Measurements from ENCODE around the gene KDM4E. TPM values are rescaled to one million over a fixed set of nuclear protein-coding genes. Genes with fewer than 3 reads are reported as not detected.
"Not testable (repeated sequence)": the region's sequence is repeated elsewhere in the genome, so short reads cannot be mapped to it uniquely, and the experiment has no call there.

Gene KDM4E
- total RNA-seq, 1 donor from 2014 or later: not detected

DNA sequence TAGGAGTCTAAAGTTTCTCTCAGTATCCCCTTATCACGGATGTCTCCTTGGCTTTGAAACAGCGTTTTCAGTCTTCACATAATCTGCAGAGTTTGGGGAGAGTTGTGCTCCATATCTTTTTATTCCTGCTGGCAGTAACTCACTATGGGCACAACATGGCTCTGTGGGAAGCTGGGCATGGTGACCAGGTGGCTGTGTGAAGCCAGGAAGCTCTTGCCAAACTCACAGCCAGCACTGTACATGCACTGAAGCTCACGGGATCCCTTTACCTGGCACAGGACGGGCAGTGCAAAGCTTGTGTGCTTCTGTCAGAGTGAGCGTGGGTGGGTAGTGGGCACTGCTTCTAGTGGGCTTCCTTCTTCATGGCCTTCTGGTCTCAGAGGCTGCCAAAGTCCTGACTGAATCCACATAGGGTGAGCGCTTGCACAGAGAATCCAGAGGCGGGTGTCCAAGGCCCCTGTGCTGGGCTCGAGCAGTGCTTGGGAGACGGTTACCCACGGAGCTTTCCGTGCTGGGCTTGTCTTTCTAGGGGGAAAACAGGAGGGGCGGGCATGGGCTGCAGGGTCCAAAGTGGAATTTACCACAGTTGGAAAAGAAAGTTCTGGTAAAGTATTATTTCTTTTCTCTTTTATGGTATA, 10.8 kb upstream of the KDM4E start:
- Mint-ChIP-seq H3K36me3 (ENCODE audit: insufficient read depth) (no peaks in the 10 kb centered on the region), H3K27ac (no peak overlapping the region), H3K4me1 (ENCODE audit: low read depth) (no peaks in the 10 kb centered on the region), H3K27me3 (peaks cover 3% of the 10 kb centered on the region), H3K9me3 (ENCODE audit: low read depth) (no peaks in the 10 kb centered on the region), H3K4me3 (ENCODE audit: low read depth) (no peak overlapping the region)
- DNase-seq (ENCODE audit: low spot score, unreplicated experiment): no peak
- TF ChIP-seq, protein P1, sequence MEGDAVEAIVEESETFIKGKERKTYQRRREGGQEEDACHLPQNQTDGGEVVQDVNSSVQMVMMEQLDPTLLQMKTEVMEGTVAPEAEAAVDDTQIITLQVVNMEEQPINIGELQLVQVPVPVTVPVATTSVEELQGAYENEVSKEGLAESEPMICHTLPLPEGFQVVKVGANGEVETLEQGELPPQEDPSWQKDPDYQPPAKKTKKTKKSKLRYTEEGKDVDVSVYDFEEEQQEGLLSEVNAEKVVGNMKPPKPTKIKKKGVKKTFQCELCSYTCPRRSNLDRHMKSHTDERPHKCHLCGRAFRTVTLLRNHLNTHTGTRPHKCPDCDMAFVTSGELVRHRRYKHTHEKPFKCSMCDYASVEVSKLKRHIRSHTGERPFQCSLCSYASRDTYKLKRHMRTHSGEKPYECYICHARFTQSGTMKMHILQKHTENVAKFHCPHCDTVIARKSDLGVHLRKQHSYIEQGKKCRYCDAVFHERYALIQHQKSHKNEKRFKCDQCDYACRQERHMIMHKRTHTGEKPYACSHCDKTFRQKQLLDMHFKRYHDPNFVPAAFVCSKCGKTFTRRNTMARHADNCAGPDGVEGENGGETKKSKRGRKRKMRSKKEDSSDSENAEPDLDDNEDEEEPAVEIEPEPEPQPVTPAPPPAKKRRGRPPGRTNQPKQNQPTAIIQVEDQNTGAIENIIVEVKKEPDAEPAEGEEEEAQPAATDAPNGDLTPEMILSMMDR (IDR thresholded peaks at IDR 0.05; ENCODE audit: unreplicated experiment): no peak

DNA sequence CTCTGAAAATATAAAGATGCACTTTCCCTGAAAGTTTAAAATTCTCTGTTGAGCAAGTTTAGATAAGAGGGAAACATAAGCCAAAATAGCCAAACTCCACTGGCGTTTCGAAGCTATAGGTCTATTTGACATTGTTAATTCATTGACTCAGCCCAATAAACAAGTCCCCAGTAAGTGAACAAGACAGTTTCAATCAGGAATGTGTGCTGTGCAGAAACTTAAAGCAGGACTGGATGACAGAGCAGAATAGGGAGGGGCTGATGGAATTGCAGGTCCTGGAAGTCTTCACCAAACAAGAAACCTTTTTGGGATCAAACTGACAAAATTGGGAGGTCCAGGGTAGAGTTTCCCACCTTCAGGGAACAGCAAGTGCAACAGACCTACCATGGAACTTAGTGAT, 8.9 kb upstream of the KDM4E start:
- no peaks in the 10 kb centered on the region for H3K36me3 Mint-ChIP-seq (ENCODE audit: insufficient read depth)
- no peak overlapping the region for H3K4me3 Mint-ChIP-seq (ENCODE audit: low read depth)
- TF ChIP-seq, protein P1 (IDR thresholded peaks at IDR 0.05; ENCODE audit: unreplicated experiment): no peak
- no peaks in the 10 kb centered on the region for H3K27me3 Mint-ChIP-seq
- no peaks in the 10 kb centered on the region for H3K9me3 Mint-ChIP-seq (ENCODE audit: low read depth)
- H3K4me1 Mint-ChIP-seq (ENCODE audit: low read depth): no peaks in the 10 kb centered on the region
- no peak for DNase-seq (ENCODE audit: low spot score, unreplicated experiment)
- no peak overlapping the region for H3K27ac Mint-ChIP-seq

DNA sequence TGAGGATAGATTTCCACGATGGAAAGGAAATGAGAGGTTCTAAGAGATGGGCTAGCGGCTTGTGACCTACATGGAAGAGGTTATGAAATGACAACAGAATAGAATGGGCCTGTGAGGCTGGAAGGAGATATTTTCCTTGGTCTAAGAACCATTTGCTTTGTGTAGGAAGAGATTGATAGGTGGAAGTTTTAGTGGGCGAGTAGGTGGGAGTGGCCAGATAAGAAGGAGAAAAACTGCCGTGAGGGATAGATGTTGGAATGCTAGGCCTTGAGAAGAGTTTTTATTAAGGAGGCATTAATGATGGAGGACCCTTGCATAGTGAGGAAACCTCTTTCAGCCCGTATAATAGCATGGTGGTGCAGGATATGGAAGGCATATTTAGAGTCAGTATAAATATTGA, 3.6 kb upstream of the KDM4E start:
- not testable (repeated sequence) for H3K4me3 Mint-ChIP-seq (ENCODE audit: low read depth); H3K27me3 Mint-ChIP-seq; H3K4me1 Mint-ChIP-seq (ENCODE audit: low read depth); DNase-seq (ENCODE audit: low spot score, unreplicated experiment); H3K9me3 Mint-ChIP-seq (ENCODE audit: low read depth); H3K36me3 Mint-ChIP-seq (ENCODE audit: insufficient read depth); H3K27ac Mint-ChIP-seq

DNA sequence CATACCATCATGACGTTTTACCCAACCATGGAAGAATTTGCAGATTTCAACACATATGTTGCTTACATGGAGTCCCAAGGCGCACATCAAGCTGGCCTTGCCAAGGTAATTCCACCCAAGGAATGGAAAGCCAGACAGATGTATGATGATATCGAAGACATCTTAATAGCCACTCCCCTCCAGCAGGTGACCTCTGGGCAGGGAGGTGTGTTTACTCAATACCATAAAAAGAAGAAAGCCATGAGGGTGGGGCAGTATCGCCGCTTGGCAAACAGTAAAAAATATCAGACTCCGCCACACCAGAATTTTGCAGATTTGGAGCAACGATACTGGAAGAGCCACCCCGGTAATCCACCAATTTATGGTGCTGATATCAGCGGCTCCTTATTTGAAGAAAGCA, 536 bp downstream of the KDM4E start:
- H3K27me3 Mint-ChIP-seq; H3K4me3 Mint-ChIP-seq (ENCODE audit: low read depth); H3K9me3 Mint-ChIP-seq (ENCODE audit: low read depth); H3K27ac Mint-ChIP-seq; H3K36me3 Mint-ChIP-seq (ENCODE audit: insufficient read depth); H3K4me1 Mint-ChIP-seq (ENCODE audit: low read depth); DNase-seq (ENCODE audit: low spot score, unreplicated experiment): not testable (repeated sequence)

DNA sequence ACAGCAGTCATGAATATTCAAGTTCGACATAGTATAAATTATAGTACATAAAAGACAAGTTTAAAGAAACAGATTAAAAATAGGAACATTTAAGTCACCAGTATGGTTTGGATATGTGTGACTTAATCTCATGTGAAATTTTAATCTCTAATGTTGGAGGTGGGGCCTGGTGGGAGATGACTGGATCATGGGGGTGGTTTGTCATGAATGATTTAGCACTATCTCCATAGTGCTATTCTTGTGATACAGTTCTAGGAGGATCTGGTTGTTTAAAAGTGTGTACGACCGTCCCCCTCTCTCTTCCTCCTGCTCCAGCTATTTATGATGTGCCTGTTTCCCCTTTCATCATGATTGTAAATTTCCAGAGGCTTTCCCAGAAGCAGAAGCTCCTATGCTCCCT, 3.3 kb downstream of the KDM4E start:
- Mint-ChIP-seq H3K4me1 (ENCODE audit: low read depth) (no peaks in the 10 kb centered on the region), H3K27me3 (no peaks in the 10 kb centered on the region), H3K9me3 (ENCODE audit: low read depth) (no peaks in the 10 kb centered on the region), H3K4me3 (ENCODE audit: low read depth) (no peak overlapping the region), H3K27ac (no peak overlapping the region), H3K36me3 (ENCODE audit: insufficient read depth) (no peaks in the 10 kb centered on the region)
- DNase-seq (ENCODE audit: low spot score, unreplicated experiment): no peak
- TF ChIP-seq, protein P1 (IDR thresholded peaks at IDR 0.05; ENCODE audit: unreplicated experiment): no peak

DNA sequence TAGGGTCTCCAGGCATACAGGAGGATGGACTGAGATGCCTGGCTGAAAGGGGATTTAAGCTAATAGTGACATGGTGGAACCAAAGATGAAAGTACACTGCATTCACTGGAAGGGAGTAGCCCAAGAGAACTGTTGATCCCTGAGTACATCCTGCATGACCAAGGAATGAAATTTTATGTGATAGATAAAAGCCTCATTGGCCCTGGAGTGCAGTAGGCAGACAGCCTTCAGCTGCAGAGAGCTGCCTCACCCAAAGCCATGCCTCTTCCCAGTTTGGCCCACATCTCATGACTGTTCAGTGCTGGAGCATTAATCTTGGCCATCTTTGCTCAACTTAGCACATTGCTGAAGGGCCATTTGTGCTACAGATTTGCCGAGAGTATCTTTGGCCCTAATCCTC, 8.0 kb downstream of the KDM4E start:
- peaks cover 11% of the 10 kb centered on the region for H3K27me3 Mint-ChIP-seq
- H3K36me3 Mint-ChIP-seq (ENCODE audit: insufficient read depth): no peaks in the 10 kb centered on the region
- no peaks in the 10 kb centered on the region for H3K4me1 Mint-ChIP-seq (ENCODE audit: low read depth)
- H3K9me3 Mint-ChIP-seq (ENCODE audit: low read depth): peaks cover under 1% of the 10 kb centered on the region
- H3K4me3 Mint-ChIP-seq (ENCODE audit: low read depth): no peak overlapping the region
- no peak for DNase-seq (ENCODE audit: low spot score, unreplicated experiment)
- TF ChIP-seq, protein P1 (IDR thresholded peaks at IDR 0.05; ENCODE audit: unreplicated experiment): no peak
- H3K27ac Mint-ChIP-seq: no peak overlapping the region

All from progenitor cell of endocrine pancreas (in vitro differentiated cells).